ENCODE results near the gene TXLNB. TPM values are rescaled to one million over a fixed set of nuclear protein-coding genes. Genes with fewer than 3 reads are reported as not detected.

The TXLNB gene
- total RNA-seq, 1 experiment from 2014 or later = 0.22 TPM

DNA sequence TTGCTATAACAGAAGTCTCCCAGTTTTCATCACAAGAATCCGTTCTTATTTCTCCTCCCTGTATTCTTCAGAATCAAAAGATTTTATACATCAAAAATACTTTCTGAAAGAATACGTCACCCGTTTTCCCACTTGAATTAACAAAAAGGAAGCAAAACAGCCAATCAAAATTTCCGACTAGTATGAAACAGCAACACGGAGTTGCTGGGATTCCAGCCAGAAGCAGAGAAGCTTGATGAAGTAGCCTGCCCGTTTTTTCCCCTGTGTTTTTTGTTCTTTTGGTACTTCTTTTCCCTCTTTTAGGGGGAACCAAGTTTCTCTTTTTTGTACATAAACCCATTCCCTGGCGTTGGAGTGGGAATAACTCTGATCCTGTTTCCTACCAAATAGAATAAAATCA lies 14.6 kb downstream of the TXLNB start:
- ATAC-seq = no peak
- Histone ChIP-seq H3K4me2 (ENCODE audit: low read length) (no peak overlapping the region), H3K36me3 (ENCODE audit: low read depth, low read length) (no peaks in the 10 kb centered on the region), H3F3A (ENCODE audit: low read length, unreplicated experiment) (no peaks in the 10 kb centered on the region), H3K4me3 (ENCODE audit: low read length) (no peak overlapping the region), H3K79me2 (ENCODE audit: low read length) (no peaks in the 10 kb centered on the region), H2AFZ (ENCODE audit: low read length) (0 out of 2 replicates have a peak overlapping the region, but pooled peaks have one; percentile 22), H4K20me1 (ENCODE audit: low read length) (no peaks in the 10 kb centered on the region), H3K9ac (ENCODE audit: low read length) (no peak overlapping the region), H3K9me3 (ENCODE audit: low read length) (no peaks in the 10 kb centered on the region), H3K4me1 (ENCODE audit: insufficient read depth, low read length) (peaks cover 7% of the 10 kb centered on the region; the same call in 1 of the 2 replicates), H3K27me3 (ENCODE audit: low read length) (no peaks in the 10 kb centered on the region), H3K9me2 (replicated peaks; ENCODE audit: low read length) (no peaks in the 10 kb centered on the region), H3K27ac (ENCODE audit: low read length) (no peak overlapping the region)
- TF ChIP-seq, protein P1, sequence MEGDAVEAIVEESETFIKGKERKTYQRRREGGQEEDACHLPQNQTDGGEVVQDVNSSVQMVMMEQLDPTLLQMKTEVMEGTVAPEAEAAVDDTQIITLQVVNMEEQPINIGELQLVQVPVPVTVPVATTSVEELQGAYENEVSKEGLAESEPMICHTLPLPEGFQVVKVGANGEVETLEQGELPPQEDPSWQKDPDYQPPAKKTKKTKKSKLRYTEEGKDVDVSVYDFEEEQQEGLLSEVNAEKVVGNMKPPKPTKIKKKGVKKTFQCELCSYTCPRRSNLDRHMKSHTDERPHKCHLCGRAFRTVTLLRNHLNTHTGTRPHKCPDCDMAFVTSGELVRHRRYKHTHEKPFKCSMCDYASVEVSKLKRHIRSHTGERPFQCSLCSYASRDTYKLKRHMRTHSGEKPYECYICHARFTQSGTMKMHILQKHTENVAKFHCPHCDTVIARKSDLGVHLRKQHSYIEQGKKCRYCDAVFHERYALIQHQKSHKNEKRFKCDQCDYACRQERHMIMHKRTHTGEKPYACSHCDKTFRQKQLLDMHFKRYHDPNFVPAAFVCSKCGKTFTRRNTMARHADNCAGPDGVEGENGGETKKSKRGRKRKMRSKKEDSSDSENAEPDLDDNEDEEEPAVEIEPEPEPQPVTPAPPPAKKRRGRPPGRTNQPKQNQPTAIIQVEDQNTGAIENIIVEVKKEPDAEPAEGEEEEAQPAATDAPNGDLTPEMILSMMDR (conservative IDR thresholded peaks at IDR 0.05; ENCODE audit: low read depth, low read length) = no peak
- no peak for TF ChIP-seq EZH2 (IDR thresholded peaks at IDR 0.05; ENCODE audit: low read length, unreplicated experiment)
- TF ChIP-seq EZH2phosphoT487 (IDR thresholded peaks at IDR 0.05; ENCODE audit: borderline replicate concordance, low read length) = no peak
- BruUV-seq (replicated peaks) = no TSS peak
- DNase-seq = no peak
- intact Hi-C loops (cut with micrococcal nuclease) = no loop called here
- POLR2A ChIA-PET (ENCODE audit: unreplicated experiment) = no interaction called here
- CTCF ChIA-PET = no interaction called here

- no peak for TF ChIP-seq EZH2phosphoT487 (IDR thresholded peaks at IDR 0.05; ENCODE audit: borderline replicate concordance, low read length)
- TF ChIP-seq, protein P1 (conservative IDR thresholded peaks at IDR 0.05; ENCODE audit: low read depth, low read length) = no peak
- no peak for TF ChIP-seq EZH2 (IDR thresholded peaks at IDR 0.05; ENCODE audit: low read length, unreplicated experiment)
- H3K36me3 ChIP-seq (ENCODE audit: low read depth, low read length) = no peaks in the 10 kb centered on the region
- peaks cover 15% of the 10 kb centered on the region; the same call in 1 of the 2 replicates for H3K4me1 ChIP-seq (ENCODE audit: insufficient read depth, low read length)
- no TSS peak for BruUV-seq (replicated peaks)
- no peak overlapping the region for H3K4me2 ChIP-seq (ENCODE audit: low read length)
- CTCF ChIA-PET = no interaction called here
- no peak overlapping the region for H3K4me3 ChIP-seq (ENCODE audit: low read length)
- DNase-seq (no peak), ATAC-seq (no peak)
- intact Hi-C loops (cut with micrococcal nuclease) = no loop called here
- H3K79me2 ChIP-seq (ENCODE audit: low read length) = no peaks in the 10 kb centered on the region
- no peak overlapping the region for H3K27ac ChIP-seq (ENCODE audit: low read length)
- no peak overlapping the region for H2AFZ ChIP-seq (ENCODE audit: low read length)
- POLR2A ChIA-PET (ENCODE audit: unreplicated experiment) = no interaction called here
- H3K9me2 ChIP-seq (replicated peaks; ENCODE audit: low read length) = no peaks in the 10 kb centered on the region
- no peak overlapping the region for H3K9ac ChIP-seq (ENCODE audit: low read length)
- no peaks in the 10 kb centered on the region for H3K27me3 ChIP-seq (ENCODE audit: low read length)
- no peaks in the 10 kb centered on the region for H3F3A ChIP-seq (ENCODE audit: low read length, unreplicated experiment)
- no peaks in the 10 kb centered on the region for H3K9me3 ChIP-seq (ENCODE audit: low read length)
- H4K20me1 ChIP-seq (ENCODE audit: low read length) = no peaks in the 10 kb centered on the region
Measured at GRCh38 chr6:139275279-139276055, 16.3 kb downstream of the TXLNB start.

- Histone ChIP-seq H3K27me3 (ENCODE audit: low read length) (no peaks in the 10 kb centered on the region), H3K9me3 (ENCODE audit: low read length) (no peaks in the 10 kb centered on the region), H3K9me2 (replicated peaks; ENCODE audit: low read length) (no peaks in the 10 kb centered on the region), H4K20me1 (ENCODE audit: low read length) (no peaks in the 10 kb centered on the region), H3K27ac (ENCODE audit: low read length) (no peak overlapping the region), H3K36me3 (ENCODE audit: low read depth, low read length) (no peaks in the 10 kb centered on the region), H3K4me3 (ENCODE audit: low read length) (no peak overlapping the region), H3K4me1 (ENCODE audit: insufficient read depth, low read length) (peaks cover 11% of the 10 kb centered on the region), H3K4me2 (ENCODE audit: low read length) (peak overlapping the region; percentile 35), H3F3A (ENCODE audit: low read length, unreplicated experiment) (no peaks in the 10 kb centered on the region), H3K9ac (ENCODE audit: low read length) (no peak overlapping the region), H2AFZ (ENCODE audit: low read length) (0 out of 2 replicates have a peak overlapping the region, but pooled peaks have one; percentile 35), H3K79me2 (ENCODE audit: low read length) (no peaks in the 10 kb centered on the region)
- ATAC-seq (peak; percentile 84), DNase-seq (peak; percentile 62)
- TF ChIP-seq EZH2 (IDR thresholded peaks at IDR 0.05; ENCODE audit: low read length, unreplicated experiment) = no peak
- no peak for TF ChIP-seq EZH2phosphoT487 (IDR thresholded peaks at IDR 0.05; ENCODE audit: borderline replicate concordance, low read length)
- TF ChIP-seq, protein P1 (conservative IDR thresholded peaks at IDR 0.05; ENCODE audit: low read depth, low read length) = no peak
- ChIA-PET CTCF (no interaction called here), POLR2A (ENCODE audit: unreplicated experiment) (interaction anchor here (0.6 kb wide), 1 partner anchor 629 kb away, joined by 5 read pairs; no protein-coding TSS in a partner anchor)
- intact Hi-C loops (cut with micrococcal nuclease) = no loop called here
- no TSS peak for BruUV-seq (replicated peaks)
Measured at GRCh38 chr6:139271056-139271455, 20.7 kb downstream of the TXLNB start.

Measured in PC-3 (cell line).